ACC112 (cell line): ENCODE results near the gene SPEF1.
A peak's percentile ranks its signal among the peaks of the same experiment; 100 is the strongest.

Source experiments
- H2AFZ ChIP-seq: fragments of 200-600 bp; sonication (generic); one replicate; pipeline ENCODE4 v1.6.0; 2017; ENCODE audit warnings: antibody characterized with exemption, low read length; ENCODE audit not compliant: unreplicated experiment
- H3K27ac ChIP-seq: fragments of 200-600 bp; sonication (generic); 2 replicates; pipeline ENCODE4 v1.5.1; 2014; ENCODE audit warnings: low read depth, mild to moderate bottlenecking, antibody characterized with exemption, low read length, moderate library complexity
- H3K27me3 ChIP-seq: fragments of 200-600 bp; sonication (generic); 2 replicates; pipeline ENCODE4 v1.6.1; 2014; ENCODE audit warnings: mild to moderate bottlenecking, antibody characterized with exemption, low read length, moderate library complexity, mixed read lengths; ENCODE audit not compliant: insufficient read depth
- H3K36me3 ChIP-seq: fragments of 200-600 bp; sonication (generic); 2 replicates; pipeline ENCODE4 v1.6.1; 2016; ENCODE audit warnings: mild to moderate bottlenecking, antibody characterized with exemption, low read length, moderate library complexity, mixed read lengths; ENCODE audit not compliant: insufficient read depth
- H3K4me1 ChIP-seq: fragments of 200-600 bp; sonication (generic); one replicate; pipeline ENCODE4 v1.6.1; 2016; ENCODE audit warnings: low read length, mixed read lengths; ENCODE audit not compliant: insufficient read depth, unreplicated experiment, control insufficient read depth
- H3K4me3 ChIP-seq: fragments of 200-600 bp; sonication (generic); 2 replicates; pipeline ENCODE4 v1.5.1; 2014; ENCODE audit warnings: mild to moderate bottlenecking, low read depth, low read length
- H3K79me2 ChIP-seq: fragments of 200-600 bp; sonication (generic); one replicate; pipeline ENCODE4 v1.6.0; 2016; ENCODE audit warnings: low read length; ENCODE audit not compliant: control insufficient read depth, unreplicated experiment, insufficient read depth

Gene SPEF1

DNA sequence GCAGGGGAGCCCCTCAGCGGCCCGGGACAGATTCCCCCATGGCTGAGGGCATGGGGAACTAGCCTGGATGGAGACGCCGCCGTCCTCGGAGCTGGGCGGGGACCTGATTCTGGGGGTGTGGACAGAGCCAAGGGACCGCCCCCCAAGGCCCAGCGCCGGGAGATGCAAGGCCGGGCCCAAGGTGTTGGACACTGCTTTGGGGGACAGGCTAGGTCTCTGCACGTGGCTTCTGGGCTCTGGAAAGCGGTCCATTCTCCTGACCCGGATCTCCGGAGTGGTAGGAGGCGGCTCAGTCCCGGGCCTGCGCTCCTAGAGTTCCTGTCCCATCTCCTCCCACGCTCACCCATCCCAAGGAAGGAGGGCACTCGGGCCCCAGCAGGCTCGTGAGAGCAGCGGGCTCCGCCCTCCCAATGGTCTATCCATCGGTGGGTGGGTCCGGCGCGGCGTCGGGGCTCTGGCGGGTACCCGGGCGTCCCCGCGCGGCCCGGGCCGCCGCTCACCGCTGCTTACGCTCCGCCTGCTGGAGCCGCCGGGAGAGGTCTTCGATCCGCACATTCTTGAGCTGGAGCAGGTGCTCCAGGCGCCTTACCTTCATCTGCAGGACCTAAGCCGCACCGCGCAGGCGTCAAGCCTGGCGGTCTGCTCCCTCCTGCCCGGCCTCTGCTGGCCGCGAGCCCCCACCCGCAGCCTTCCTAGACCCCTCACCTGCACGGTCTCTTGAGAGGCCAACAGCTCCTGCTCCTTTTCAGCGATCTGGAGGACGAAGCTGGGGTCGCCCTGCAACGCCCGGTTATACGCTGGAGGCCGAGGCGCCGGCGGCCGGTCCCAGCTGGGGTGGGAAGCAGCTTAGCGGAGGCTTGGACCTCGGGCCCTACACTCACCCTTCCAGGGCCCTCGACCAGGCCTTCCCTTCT lies 3.3 kb downstream of the SPEF1 start:
- H3K79me2 ChIP-seq = no peaks in the 10 kb centered on the region
- H3K4me3 ChIP-seq = peak overlapping the region; percentile 80
- H2AFZ ChIP-seq = peak overlapping the region; percentile 85
- 0 out of 2 replicates have a peak, but pooled peaks cover 10% of the 10 kb centered on the region for H3K27me3 ChIP-seq
- H3K4me1 ChIP-seq = no peaks in the 10 kb centered on the region
- H3K36me3 ChIP-seq = no peaks in the 10 kb centered on the region
- H3K27ac ChIP-seq = no peak overlapping the region

- Histone ChIP-seq H3K4me3 (peak overlapping the region; percentile 80), H3K27ac (no peak overlapping the region), H3K27me3 (0 out of 2 replicates have a peak, but pooled peaks cover 10% of the 10 kb centered on the region), H3K36me3 (no peaks in the 10 kb centered on the region), H2AFZ (peak overlapping the region; percentile 85), H3K79me2 (no peaks in the 10 kb centered on the region), H3K4me1 (no peaks in the 10 kb centered on the region)
These were observed 3.9 kb downstream of the SPEF1 start for GRCh38 chr20:3777381-3777715.

DNA sequence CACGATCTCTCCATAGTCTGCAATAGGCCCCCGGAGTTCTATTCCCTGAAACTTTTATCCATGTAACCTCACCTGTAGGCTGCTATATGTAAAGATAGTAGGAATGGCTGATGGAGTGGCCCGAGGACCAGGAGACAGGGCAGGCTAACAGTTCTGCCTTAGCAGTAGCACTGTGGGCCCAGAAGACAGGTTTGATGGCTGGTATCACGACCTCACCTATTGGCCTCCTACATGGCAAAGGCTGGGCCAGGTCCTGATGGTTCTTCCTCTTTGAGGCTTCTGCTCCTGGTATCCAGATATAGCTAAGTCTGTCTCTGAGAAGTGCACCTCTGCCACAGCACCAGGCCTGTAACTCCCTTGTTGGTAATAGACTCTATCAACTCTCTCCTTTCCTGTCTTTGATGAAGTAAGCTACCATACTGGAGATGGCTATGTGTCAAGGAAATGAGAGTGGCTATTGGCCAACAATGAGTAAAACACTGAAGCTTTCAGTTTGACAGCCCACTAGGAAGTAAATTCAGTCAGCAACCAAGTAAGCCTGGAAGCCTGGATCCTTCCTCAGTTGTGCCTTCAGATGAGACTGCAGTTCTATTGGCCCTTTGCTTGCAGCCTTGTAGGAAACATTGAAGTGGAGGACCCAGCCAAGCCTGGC lies 5.7 kb downstream of the SPEF1 start:
- Histone ChIP-seq H3K4me3 (no peak overlapping the region), H3K27ac (no peak overlapping the region), H3K79me2 (no peaks in the 10 kb centered on the region), H3K27me3 (0 out of 2 replicates have a peak, but pooled peaks cover 10% of the 10 kb centered on the region), H3K4me1 (no peaks in the 10 kb centered on the region), H2AFZ (no peak overlapping the region), H3K36me3 (no peaks in the 10 kb centered on the region)

- peaks cover 8% of the 10 kb centered on the region for H3K79me2 ChIP-seq
- no peak overlapping the region for H3K27ac ChIP-seq
- no peak overlapping the region for H2AFZ ChIP-seq
- no peaks in the 10 kb centered on the region for H3K27me3 ChIP-seq
- no peaks in the 10 kb centered on the region for H3K36me3 ChIP-seq
- H3K4me3 ChIP-seq = no peak overlapping the region
- H3K4me1 ChIP-seq = peaks cover 9% of the 10 kb centered on the region
These were observed 9.6 kb downstream of the SPEF1 start for GRCh38 chr20:3771552-3772058.

DNA sequence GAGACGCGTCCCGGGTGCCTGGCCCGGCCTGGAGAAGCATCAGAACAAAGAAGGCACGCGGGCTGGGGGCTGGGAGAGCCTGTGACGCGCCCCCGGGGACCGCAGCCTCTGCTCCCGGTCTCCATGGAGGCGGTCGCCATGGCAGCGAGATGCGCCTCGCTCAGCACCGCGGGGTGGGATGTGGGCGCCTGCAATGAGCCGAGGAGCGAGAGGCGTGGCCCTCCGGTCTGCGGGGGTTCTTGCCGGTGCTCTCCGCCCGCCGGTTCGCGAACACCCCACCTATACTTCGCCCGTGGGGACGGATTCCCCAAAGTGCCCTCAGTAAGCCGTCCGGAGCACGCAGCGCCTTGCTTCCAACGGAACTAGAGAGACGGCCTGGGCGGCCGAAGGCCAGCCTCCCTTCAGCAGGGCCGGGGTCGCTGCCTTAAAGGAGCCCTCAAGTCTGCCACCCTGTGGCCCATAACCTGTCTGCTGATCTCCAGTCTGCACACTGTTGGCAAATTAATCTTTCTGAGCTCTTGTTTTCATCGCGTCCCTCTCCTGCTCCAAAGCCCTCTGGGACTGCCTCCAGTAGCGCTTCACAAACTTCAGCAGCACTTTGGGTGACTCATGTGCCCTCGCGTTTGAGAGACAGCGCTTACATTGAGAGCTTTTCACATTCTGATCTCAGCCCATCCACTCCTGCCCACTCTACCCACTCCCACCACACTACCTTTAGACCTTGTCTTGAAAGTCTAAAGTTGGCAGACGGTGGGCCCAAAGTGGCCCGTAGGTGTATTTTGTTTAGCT lies 12.7 kb downstream of the SPEF1 start:
- H3K27me3 ChIP-seq = no peaks in the 10 kb centered on the region
- no peaks in the 10 kb centered on the region for H3K36me3 ChIP-seq
- H3K4me3 ChIP-seq = peak overlapping the region; percentile 96
- H3K79me2 ChIP-seq = peaks cover 9% of the 10 kb centered on the region
- peak overlapping the region; percentile 80 for H2AFZ ChIP-seq
- H3K4me1 ChIP-seq = peaks cover 16% of the 10 kb centered on the region
- H3K27ac ChIP-seq = peak overlapping the region; percentile 68

DNA sequence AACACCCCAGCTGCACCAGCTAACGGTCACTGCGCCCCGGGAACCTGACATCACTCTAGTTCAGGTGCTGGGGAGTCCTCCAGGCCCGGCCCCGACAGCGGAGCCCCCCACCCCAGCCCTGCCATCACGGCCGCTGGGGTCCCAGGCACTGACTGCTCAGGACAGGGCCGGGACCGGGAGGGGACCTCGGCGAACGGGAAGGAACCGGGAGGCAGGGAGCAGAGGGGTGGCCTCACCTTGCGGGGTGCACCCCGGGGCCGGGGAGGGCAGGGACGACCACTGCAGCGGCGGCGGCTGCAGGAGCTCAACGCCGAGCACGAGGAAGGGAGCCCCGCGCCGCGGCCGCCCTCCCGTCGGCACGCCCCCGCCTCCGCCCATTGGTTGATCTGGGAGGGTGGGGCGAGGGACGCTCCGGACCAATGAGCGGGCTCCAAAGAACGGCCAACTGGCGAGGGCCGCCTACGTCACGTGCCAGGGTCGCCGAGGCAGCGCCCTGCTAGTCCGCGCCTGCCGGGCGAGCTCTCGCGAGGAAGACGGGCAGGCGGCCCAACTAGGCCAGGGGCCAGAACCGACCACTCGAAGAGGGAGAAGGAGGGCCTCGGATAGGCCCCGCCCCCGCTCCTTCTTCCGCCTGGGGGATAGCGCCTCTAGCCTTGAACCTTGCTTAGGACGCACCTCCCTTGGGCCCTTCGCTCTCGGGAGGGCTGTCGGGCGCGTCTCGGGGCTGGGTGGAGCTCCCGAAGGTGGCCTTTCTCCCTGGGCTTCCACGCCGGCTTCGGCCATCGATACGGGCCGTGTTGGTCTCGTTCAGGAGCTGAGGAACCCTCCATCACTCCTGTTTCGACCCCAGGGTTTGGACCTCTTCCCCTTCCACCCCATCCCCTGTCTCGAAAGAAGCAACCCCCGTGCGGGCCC lies 13.6 kb downstream of the SPEF1 start, which contains the start of gene ADISSP:
ADISSP (minus strand) TSS at position 327 of the 915 bp plus-strand sequence. CDS start 7,653 bp downstream, outside the sequence.
- Histone ChIP-seq H3K36me3 (no peaks in the 10 kb centered on the region), H3K27ac (peak within 1 kb of the TSS; percentile 68)

DNA sequence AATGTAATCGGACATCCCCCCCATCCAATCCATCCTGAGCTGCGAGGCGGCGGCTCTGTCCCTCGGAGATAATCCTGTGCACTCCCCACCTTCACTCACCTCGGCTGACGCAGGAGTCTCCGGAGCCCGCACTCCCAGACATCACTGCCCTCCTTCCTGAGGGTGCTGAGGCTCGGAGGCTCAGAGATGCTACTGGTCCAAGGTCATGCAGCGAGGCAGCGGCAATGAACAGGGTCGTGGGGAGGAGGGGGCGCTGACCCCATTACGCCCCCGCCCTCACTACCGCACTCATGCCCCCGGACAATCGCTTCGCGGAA lies 14.2 kb downstream of the SPEF1 start:
- Histone ChIP-seq H3K4me1 (peaks cover 16% of the 10 kb centered on the region), H2AFZ (peak overlapping the region; percentile 67), H3K27me3 (no peaks in the 10 kb centered on the region), H3K27ac (no peak overlapping the region), H3K4me3 (peak overlapping the region; percentile 96), H3K36me3 (no peaks in the 10 kb centered on the region), H3K79me2 (peaks cover 9% of the 10 kb centered on the region)

More for the DNA sequence above, 13.6 kb downstream of the SPEF1 start, which contains the start of gene ADISSP:
- Histone ChIP-seq H3K79me2 (peaks cover 9% of the 10 kb centered on the region), H3K4me3 (peak within 1 kb of the TSS; percentile 96), H2AFZ (peak within 1 kb of the TSS; percentile 80), H3K27me3 (no peaks in the 10 kb centered on the region), H3K4me1 (peaks cover 16% of the 10 kb centered on the region)

DNA sequence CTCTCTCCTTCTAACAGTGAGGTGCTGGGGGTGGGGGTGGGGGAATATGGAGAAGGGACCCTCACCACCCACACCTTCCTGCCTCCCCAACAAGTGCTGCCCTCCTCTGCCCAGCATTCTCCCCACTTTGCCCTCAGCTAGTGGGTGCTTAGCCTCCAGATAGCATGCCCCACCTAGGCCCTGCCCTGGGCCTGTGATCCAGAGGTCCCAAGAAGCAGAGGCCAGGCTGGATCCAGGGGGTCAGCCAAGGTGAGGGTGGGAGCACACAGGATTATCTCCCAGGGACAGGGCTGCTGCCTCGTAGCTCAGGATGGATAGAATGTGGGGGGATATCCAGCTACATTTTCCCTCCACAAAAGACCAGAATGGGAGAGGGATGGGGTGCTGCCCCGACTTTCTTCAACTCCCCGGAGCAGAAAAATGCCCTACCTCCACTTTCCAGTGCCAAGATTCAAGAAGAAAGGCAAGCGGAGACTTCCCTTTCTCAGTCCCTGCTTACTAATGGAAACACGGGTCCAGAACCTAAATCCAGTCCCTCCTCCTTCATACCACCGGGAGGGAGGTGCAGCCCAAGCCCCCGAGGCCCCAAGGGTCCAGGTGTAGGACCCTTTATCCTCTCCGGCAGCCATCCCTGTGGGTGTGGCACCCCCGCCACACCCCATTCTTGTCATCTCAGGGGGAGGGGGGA lies 14.7 kb downstream of the SPEF1 start:
- Histone ChIP-seq H3K36me3 (no peaks in the 10 kb centered on the region), H3K27me3 (no peaks in the 10 kb centered on the region), H2AFZ (peak overlapping the region; percentile 67), H3K27ac (no peak overlapping the region), H3K79me2 (peaks cover 9% of the 10 kb centered on the region), H3K4me1 (peaks cover 16% of the 10 kb centered on the region), H3K4me3 (peak overlapping the region; percentile 96)

GRCh38 chr20:3765171-3765882 lies 15.9 kb downstream of the SPEF1 start:
- Histone ChIP-seq H3K36me3 (no peaks in the 10 kb centered on the region), H3K4me3 (no peak overlapping the region), H2AFZ (no peak overlapping the region), H3K27me3 (no peaks in the 10 kb centered on the region), H3K27ac (no peak overlapping the region), H3K4me1 (peaks cover 16% of the 10 kb centered on the region), H3K79me2 (peaks cover 9% of the 10 kb centered on the region)
